DOHH2 (cell line): ENCODE data around the gene TRIM22.

ENCODE experiments used
- H3F3A ChIP-seq: fragments of 200-600 bp; sonication (generic), shearing (Covaris generic); 2 replicates; pipeline ENCODE4 v1.6.0; 2016; ENCODE audit warnings: antibody characterized with exemption, mild to moderate bottlenecking; ENCODE audit not compliant: control insufficient read depth, insufficient read depth
- H3K27ac ChIP-seq: fragments of 200-600 bp; sonication (generic); 2 replicates; pipeline ENCODE4 v1.5.1; 2014; ENCODE audit warnings: low read depth, mild to moderate bottlenecking, low read length, moderate library complexity
- H3K27me3 ChIP-seq: fragments of 200-600 bp; sonication (generic); 2 replicates; pipeline ENCODE4 v1.6.1; 2014; ENCODE audit warnings: mild to moderate bottlenecking, low read length, mixed read lengths; ENCODE audit not compliant: control insufficient read depth
- H3K36me3 ChIP-seq: fragments of 200-600 bp; sonication (generic); 2 replicates; pipeline ENCODE4 v1.6.1; 2014; ENCODE audit warnings: mild to moderate bottlenecking, low read length, moderate library complexity, mixed read lengths; ENCODE audit not compliant: control insufficient read depth
- H3K4me1 ChIP-seq: fragments of 200-600 bp; sonication (generic); 2 replicates; pipeline ENCODE4 v1.6.1; 2014; ENCODE audit warnings: mild to moderate bottlenecking, low read length, mixed read lengths; ENCODE audit not compliant: control insufficient read depth
- H3K4me2 ChIP-seq: fragments of 200-600 bp; sonication (generic); 2 replicates; pipeline ENCODE4 v1.6.0; 2014; ENCODE audit warnings: mild to moderate bottlenecking, low read length, moderate library complexity
- H3K4me3 ChIP-seq: fragments of 200-600 bp; sonication (generic); 2 replicates; pipeline ENCODE4 v1.5.1; 2014; ENCODE audit warnings: mild to moderate bottlenecking, low read length, mixed read lengths
- H3K79me2 ChIP-seq: fragments of 200-600 bp; sonication (generic); 2 replicates; pipeline ENCODE4 v1.6.1; 2014; ENCODE audit warnings: mild to moderate bottlenecking, low read length, mixed read lengths; ENCODE audit not compliant: control insufficient read depth
- H3K9me2 ChIP-seq: fragments of 200-600 bp; sonication (generic); replicated peaks from 2 replicates; pipeline ENCODE4 v1.6.1; 2014; ENCODE audit warnings: mild to moderate bottlenecking, low read length, mixed read lengths; ENCODE audit not compliant: control insufficient read depth
- H3K9me3 ChIP-seq: fragments of 200-600 bp; sonication (generic); 2 replicates; pipeline ENCODE4 v1.6.1; 2014; ENCODE audit warnings: antibody characterized with exemption, low read length, mixed read lengths; ENCODE audit not compliant: control insufficient read depth, insufficient read depth
- H4K20me1 ChIP-seq: fragments of 200-600 bp; sonication (generic); 2 replicates; pipeline ENCODE4 v1.6.0; 2014; ENCODE audit warnings: low read depth, mild to moderate bottlenecking, antibody characterized with exemption, low read length, moderate library complexity; ENCODE audit not compliant: control insufficient read depth, insufficient read depth
- EZH2phosphoT487 ChIP-seq: fragments of 200-600 bp; sonication (generic); IDR thresholded peaks from 2 replicates; pipeline ENCODE4 v1.6.1; 2017; ENCODE audit warnings: borderline replicate concordance, mild to moderate bottlenecking, antibody characterized with exemption, low read length, moderate library complexity, mixed read lengths
- TF ChIP-seq, protein P1 (sequence below): fragments of 200-600 bp; sonication (generic); IDR thresholded peaks from one replicate; pipeline ENCODE4 v1.5.1; 2014; ENCODE audit warnings: antibody characterized with exemption, mild to moderate bottlenecking, low read depth, low read length; ENCODE audit not compliant: poor library complexity, severe bottlenecking

TRIM22 gene

GRCh38 chr11:5738431-5738830 is 48.8 kb downstream of the TRIM22 start:
- Histone ChIP-seq H3K27me3 (no peaks in the 10 kb centered on the region), H3K4me3 (no peak overlapping the region), H3K9me2 (no peaks in the 10 kb centered on the region), H3K9me3 (no peaks in the 10 kb centered on the region), H4K20me1 (no peaks in the 10 kb centered on the region), H3K4me1 (no peaks in the 10 kb centered on the region), H3F3A (no peaks in the 10 kb centered on the region), H3K79me2 (no peaks in the 10 kb centered on the region), H3K27ac (no peak overlapping the region), H3K36me3 (no peaks in the 10 kb centered on the region), H3K4me2 (no peak overlapping the region)
- no peak for TF ChIP-seq EZH2phosphoT487
- TF ChIP-seq, protein P1, sequence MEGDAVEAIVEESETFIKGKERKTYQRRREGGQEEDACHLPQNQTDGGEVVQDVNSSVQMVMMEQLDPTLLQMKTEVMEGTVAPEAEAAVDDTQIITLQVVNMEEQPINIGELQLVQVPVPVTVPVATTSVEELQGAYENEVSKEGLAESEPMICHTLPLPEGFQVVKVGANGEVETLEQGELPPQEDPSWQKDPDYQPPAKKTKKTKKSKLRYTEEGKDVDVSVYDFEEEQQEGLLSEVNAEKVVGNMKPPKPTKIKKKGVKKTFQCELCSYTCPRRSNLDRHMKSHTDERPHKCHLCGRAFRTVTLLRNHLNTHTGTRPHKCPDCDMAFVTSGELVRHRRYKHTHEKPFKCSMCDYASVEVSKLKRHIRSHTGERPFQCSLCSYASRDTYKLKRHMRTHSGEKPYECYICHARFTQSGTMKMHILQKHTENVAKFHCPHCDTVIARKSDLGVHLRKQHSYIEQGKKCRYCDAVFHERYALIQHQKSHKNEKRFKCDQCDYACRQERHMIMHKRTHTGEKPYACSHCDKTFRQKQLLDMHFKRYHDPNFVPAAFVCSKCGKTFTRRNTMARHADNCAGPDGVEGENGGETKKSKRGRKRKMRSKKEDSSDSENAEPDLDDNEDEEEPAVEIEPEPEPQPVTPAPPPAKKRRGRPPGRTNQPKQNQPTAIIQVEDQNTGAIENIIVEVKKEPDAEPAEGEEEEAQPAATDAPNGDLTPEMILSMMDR: no peak

DNA sequence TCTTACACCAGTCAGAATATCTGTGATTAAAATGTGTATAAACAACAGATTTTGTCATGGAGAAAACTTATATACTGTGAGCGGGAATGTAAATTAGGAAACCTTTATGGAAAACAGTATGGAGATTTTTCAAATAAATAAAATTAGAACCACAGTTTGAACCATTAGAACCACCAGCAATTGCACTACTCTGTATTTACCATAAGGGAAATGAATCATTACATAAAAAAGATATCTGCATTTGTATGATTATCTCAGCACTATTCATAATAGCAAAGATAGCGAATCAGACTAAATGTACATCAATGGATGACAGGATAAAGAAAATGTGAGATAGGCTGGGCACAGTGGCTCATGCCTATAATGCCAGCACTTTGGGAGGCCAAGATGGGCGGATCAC is 57.0 kb downstream of the TRIM22 start:
- TF ChIP-seq, protein P1: no peak
- TF ChIP-seq EZH2phosphoT487: no peak
- no peaks in the 10 kb centered on the region for H3K9me2 ChIP-seq
- no peaks in the 10 kb centered on the region for H3K9me3 ChIP-seq
- H4K20me1 ChIP-seq: no peaks in the 10 kb centered on the region
- H3K36me3 ChIP-seq: no peaks in the 10 kb centered on the region
- no peak overlapping the region for H3K4me3 ChIP-seq
- no peak overlapping the region for H3K27ac ChIP-seq
- no peak overlapping the region for H3K4me2 ChIP-seq
- H3K27me3 ChIP-seq: no peaks in the 10 kb centered on the region
- no peaks in the 10 kb centered on the region for H3K4me1 ChIP-seq
- no peaks in the 10 kb centered on the region for H3F3A ChIP-seq
- H3K79me2 ChIP-seq: no peaks in the 10 kb centered on the region

DNA sequence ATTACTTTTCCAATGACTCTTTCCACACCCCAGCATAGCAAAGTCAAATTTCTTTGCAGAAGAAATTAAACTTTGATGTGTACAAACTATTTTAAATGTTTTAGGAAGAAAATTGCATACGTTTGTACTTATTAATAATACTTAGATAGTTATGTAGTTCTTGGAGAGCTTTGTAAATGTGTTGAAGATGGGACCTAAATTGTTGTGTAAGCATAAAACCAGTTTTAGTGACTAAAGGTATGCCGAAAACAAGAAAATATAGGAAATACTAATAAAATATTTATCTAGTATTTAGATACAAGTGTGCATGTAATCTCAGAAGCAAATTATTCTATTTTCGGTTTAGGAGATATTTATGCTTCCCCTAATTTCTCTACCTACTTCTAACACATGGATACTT is 60.2 kb downstream of the TRIM22 start:
- H3F3A ChIP-seq: no peaks in the 10 kb centered on the region
- H3K27ac ChIP-seq: no peak overlapping the region
- no peaks in the 10 kb centered on the region for H3K9me3 ChIP-seq
- no peaks in the 10 kb centered on the region for H3K36me3 ChIP-seq
- no peak for TF ChIP-seq EZH2phosphoT487
- TF ChIP-seq, protein P1: no peak
- no peak overlapping the region for H3K4me2 ChIP-seq
- H4K20me1 ChIP-seq: no peaks in the 10 kb centered on the region
- H3K27me3 ChIP-seq: no peaks in the 10 kb centered on the region
- H3K4me1 ChIP-seq: no peaks in the 10 kb centered on the region
- H3K4me3 ChIP-seq: no peak overlapping the region
- no peaks in the 10 kb centered on the region for H3K79me2 ChIP-seq
- H3K9me2 ChIP-seq: no peaks in the 10 kb centered on the region

- no peaks in the 10 kb centered on the region for H3K4me1 ChIP-seq
- H3K36me3 ChIP-seq: no peaks in the 10 kb centered on the region
- TF ChIP-seq, protein P1: no peak
- TF ChIP-seq EZH2phosphoT487: no peak
- H4K20me1 ChIP-seq: no peaks in the 10 kb centered on the region
- H3K9me2 ChIP-seq: no peaks in the 10 kb centered on the region
- H3K27ac ChIP-seq: no peak within 1 kb of the TSS
- H3K79me2 ChIP-seq: no peaks in the 10 kb centered on the region
- H3K4me3 ChIP-seq: no peak within 1 kb of the TSS
- H3K27me3 ChIP-seq: no peaks in the 10 kb centered on the region
- no peaks in the 10 kb centered on the region for H3F3A ChIP-seq
- H3K9me3 ChIP-seq: no peaks in the 10 kb centered on the region
- no peak within 1 kb of the TSS for H3K4me2 ChIP-seq
Observed at GRCh38 chr11:5753943-5754342, 64.4 kb downstream of the TRIM22 start, which contains the start of gene OR52N4. TSS of gene OR52N4 (plus strand) at chr11:5754243. CDS start at chr11:5754741, 498 bp downstream.
